Mucosa of descending colon (tissue), 3 donors: ENCODE data around the gene GNAI3. TPM values are rescaled to one million over a fixed set of nuclear protein-coding genes. Genes with fewer than 3 reads are reported as not detected.

ENCODE experiments used
- ATAC-seq: fragments of 200-7000 bp; cut with Tn5 transposase; one replicate; pipeline ENCODE4 v1.9.1; 2020; ENCODE audit warnings: mild to moderate bottlenecking, moderate library complexity
- DNase-seq, 3 donors: peaks; one replicate each; pipeline ENCODE4 v3.0.0-alpha.2; 2020
- H3K36me3 ChIP-seq: fragments of 200-600 bp; one replicate; pipeline ENCODE4 v1.8.0; 2021; ENCODE audit warnings: low read depth, mild to moderate bottlenecking
- H3K4me1 ChIP-seq: fragments of 200-600 bp; one replicate; pipeline ENCODE4 v1.8.0; 2021; ENCODE audit warnings: low read depth, mild to moderate bottlenecking
- H3K4me3 ChIP-seq: fragments of 200-600 bp; one replicate; pipeline ENCODE4 v1.8.0; 2021; ENCODE audit warnings: mild to moderate bottlenecking
- H3K9me3 ChIP-seq: fragments of 200-600 bp; one replicate; pipeline ENCODE4 v1.8.0; 2021; ENCODE audit warnings: mild to moderate bottlenecking
- intact Hi-C, 2 donors: fragments of 100-400 bp; cut with DNase I in 1 of 2; cut with micrococcal nuclease in 1 of 2; formaldehyde crosslinking; loops; one replicate each; pipeline versions ENCODE4 v1.11.0 to v1.11.1; 2022; cut with DNase I, micrococcal nuclease
- total RNA-seq, 3 donors: library from RNA; stranded (reverse); fragmentation: NEBNext Ultra II Directional in 2 of 3; extraction: Animal tissue kit (Norgen Biotek cat#: 25700) in 2 of 3; gene quantifications; one replicate each; pipeline versions ENCODE4 v1.2.1 to v1.2.4, GENCODE V29; 2021 to 2023
- TF ChIP-seq, protein P1 (sequence below): fragments of 200-600 bp; IDR thresholded peaks from one replicate; pipeline ENCODE4 v1.8.0; 2022; ENCODE audit warnings: antibody characterized with exemption, mild to moderate bottlenecking
- donor health status: DM: no; HTN: no; CAD: no; lungs with moderate emphysema.
- donor health status: DM: no; HTN: no; CAD: no.
- donor health status: DM: no; HTN: yes; CAD: no.

The GNAI3 gene
- total RNA-seq, 3 donors from 2014 or later = 6.5 to 8.3 (median 7.6) TPM

DNA sequence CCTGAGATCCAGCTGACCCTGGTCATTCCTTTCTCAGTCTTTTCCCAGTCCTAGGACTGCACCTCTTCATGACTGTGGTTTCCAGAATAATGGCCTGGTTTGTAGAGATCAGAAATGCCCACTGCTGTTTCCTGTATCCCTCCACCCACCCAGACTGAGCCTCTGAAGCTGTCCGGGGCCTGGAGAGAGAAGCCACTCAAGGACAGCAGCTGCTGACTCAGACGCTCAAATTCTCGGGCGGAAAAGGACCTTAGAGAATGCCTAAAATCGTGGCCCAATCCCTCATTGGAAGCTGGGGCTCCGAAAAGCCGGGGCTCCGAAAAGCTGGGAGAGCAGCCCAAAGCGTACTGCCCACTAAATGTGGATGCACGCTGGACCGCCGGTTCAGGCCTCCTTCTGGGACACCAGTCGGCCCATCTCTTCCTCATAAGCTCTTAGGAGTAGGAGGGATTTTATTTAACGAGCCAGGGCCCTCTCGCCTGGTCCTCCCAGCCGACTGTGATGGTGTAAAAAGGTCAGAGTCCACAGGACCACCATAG, 16.5 kb upstream of the GNAI3 start:
- DNase-seq = peak in 1 of 3 donors; percentile 49
- Histone ChIP-seq H3K9me3 (no peaks in the 10 kb centered on the region), H3K4me3 (no peak overlapping the region), H3K36me3 (no peaks in the 10 kb centered on the region), H3K4me1 (no peaks in the 10 kb centered on the region)
- intact Hi-C loops = loop anchor here in 1 of 2 donors (5.0 kb wide), 1 partner anchor 40 kb away; the partner anchor contains the start of gene CYB561D1
- ATAC-seq = no peak
- TF ChIP-seq, protein P1, sequence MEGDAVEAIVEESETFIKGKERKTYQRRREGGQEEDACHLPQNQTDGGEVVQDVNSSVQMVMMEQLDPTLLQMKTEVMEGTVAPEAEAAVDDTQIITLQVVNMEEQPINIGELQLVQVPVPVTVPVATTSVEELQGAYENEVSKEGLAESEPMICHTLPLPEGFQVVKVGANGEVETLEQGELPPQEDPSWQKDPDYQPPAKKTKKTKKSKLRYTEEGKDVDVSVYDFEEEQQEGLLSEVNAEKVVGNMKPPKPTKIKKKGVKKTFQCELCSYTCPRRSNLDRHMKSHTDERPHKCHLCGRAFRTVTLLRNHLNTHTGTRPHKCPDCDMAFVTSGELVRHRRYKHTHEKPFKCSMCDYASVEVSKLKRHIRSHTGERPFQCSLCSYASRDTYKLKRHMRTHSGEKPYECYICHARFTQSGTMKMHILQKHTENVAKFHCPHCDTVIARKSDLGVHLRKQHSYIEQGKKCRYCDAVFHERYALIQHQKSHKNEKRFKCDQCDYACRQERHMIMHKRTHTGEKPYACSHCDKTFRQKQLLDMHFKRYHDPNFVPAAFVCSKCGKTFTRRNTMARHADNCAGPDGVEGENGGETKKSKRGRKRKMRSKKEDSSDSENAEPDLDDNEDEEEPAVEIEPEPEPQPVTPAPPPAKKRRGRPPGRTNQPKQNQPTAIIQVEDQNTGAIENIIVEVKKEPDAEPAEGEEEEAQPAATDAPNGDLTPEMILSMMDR = no peak

DNA sequence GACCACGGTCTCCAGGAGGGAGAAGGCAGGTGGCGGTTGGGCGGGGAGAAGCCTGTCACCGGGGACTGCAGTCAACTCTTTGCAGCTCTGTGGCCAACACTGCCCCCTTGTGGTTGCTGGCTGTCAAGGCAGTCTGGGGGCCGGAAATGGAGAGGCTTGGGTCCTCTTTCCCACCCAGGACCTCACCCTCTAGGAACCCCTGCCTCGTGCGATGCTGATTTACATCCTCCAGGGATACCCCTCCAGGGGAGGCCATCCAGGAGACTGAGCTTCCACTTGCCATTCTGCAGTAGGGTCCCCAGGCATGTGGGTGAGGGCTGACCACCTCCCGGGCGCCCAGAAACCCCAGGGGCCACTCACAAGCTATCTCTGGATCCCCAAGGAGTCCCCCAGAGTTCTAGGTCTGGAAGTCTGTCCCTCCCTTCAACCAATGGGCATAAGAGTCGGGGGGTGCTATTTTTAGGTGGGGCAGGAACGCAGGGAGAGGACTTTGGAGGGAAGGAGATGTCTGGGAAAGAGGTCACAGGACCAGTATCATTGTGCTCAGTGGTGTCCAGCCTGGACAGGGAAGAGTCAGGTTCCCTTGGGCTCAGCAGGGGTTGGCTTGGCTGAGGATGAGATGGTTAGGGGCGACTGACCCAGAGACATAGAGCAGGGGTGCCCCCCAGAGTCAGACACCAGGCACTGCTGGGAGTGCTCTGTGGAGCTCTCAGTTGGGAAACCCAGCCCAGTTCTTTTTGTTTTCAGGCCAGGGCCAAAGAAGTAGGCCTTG, 15.9 kb upstream of the GNAI3 start:
- ATAC-seq (peak; percentile 95), DNase-seq (peak; percentile 85 to 91 (median 86))
- no peaks in the 10 kb centered on the region for H3K4me1 ChIP-seq
- intact Hi-C loops = loop anchor here in 1 of 2 donors (5.0 kb wide), 1 partner anchor 40 kb away; the partner anchor contains the start of gene CYB561D1
- no peak overlapping the region for H3K4me3 ChIP-seq
- TF ChIP-seq, protein P1 = peak; percentile 94
- H3K9me3 ChIP-seq = no peaks in the 10 kb centered on the region
- H3K36me3 ChIP-seq = no peaks in the 10 kb centered on the region

DNA sequence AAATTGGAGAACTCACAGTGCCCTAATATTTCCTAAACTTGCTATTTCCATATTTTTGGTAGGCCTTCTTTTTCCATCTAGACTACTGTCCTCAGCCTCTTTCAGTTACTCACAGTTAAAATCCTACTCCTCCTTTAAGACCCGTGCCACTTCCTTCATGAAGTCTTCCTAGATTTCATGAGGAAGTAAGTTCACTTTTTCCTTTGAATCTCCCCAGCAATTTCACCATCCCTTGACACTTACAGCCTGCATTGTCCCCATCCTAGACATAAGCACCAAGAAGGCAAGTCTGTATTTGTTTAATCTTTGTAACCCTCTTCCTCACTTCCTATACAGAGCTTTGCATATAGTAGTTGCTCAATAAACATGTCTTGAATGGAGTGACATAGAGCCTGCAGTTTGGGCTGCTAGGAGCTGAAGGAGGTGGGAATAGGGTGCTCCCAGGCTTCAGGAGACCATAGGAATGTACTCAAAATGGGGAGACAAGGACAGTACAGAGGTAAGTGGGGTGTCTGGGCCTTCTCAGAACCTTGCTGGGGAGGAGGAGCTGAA, 14.0 kb upstream of the GNAI3 start:
- H3K4me1 ChIP-seq = no peaks in the 10 kb centered on the region
- ATAC-seq = no peak
- TF ChIP-seq, protein P1 = no peak
- no peak overlapping the region for H3K4me3 ChIP-seq
- H3K36me3 ChIP-seq = no peaks in the 10 kb centered on the region
- intact Hi-C loops = loop anchor here in 1 of 2 donors (5.0 kb wide), 1 partner anchor 42 kb away; the partner anchor contains the start of gene CYB561D1
- H3K9me3 ChIP-seq = no peaks in the 10 kb centered on the region
- DNase-seq = no peak

DNA sequence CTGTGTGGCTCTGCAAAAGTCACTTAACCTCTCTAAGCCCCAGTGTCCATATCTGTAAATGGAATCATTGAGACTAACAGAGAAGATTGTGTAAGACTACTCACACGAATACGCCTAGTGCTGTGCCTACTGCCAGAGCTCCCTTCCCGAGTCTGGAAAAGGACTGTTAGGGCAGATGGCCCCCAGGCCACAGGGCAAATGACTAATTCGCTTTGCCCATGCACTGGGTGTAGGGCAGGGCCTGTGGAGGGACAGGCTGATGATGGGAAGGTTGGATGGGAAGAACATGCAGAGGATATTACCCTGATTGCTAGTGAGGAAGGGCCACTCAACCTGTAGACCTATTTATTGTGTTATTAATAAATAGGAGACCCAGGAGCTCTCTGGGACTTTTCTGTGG, 12.9 kb upstream of the GNAI3 start:
- intact Hi-C loops = no loop called here
- TF ChIP-seq, protein P1 = no peak

DNA sequence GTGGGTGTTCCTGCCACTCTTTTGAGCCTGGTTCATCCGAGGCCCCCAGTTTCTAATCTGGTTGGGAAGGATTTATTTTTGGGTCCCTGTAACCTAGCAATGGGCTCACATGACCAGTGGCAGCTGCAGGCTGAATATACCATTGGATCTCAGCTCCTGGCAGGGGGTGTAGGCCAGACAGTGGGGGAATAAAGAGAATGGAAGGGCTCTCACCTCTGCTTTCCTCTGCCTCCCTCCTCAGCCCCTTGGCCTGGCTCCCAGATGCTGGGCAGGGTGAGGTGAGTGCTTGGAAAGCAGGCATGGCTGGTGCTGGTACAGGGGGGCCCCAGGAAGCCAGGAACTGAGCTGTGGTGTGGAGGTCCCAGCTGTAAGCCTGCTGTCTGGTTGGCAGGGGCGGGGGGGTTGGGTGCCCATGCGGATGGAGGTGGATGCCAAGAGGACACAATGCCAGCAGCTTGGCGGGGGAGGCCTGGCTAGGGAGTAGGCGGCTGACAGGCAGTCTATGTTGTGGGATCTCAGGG, 12.4 kb upstream of the GNAI3 start:
- DNase-seq (no peak), ATAC-seq (no peak)
- intact Hi-C loops = no loop called here
- Histone ChIP-seq H3K4me3 (no peak overlapping the region), H3K9me3 (no peaks in the 10 kb centered on the region), H3K36me3 (no peaks in the 10 kb centered on the region), H3K4me1 (no peaks in the 10 kb centered on the region)
- TF ChIP-seq, protein P1 = no peak

More for the DNA sequence above, 12.9 kb upstream of the GNAI3 start:
- no peak overlapping the region for H3K4me3 ChIP-seq
- no peaks in the 10 kb centered on the region for H3K4me1 ChIP-seq
- H3K9me3 ChIP-seq = no peaks in the 10 kb centered on the region
- DNase-seq = no peak
- ATAC-seq = no peak
- H3K36me3 ChIP-seq = no peaks in the 10 kb centered on the region
